Measurements from ENCODE around the gene CADPS.

GRCh38 chr3:62416144-62416543 lies 459.1 kb downstream of the CADPS start:
- no peak for TF ChIP-seq SIN3A (IDR thresholded peaks at IDR 0.05; ENCODE audit: borderline replicate concordance, low read depth, low read length)
- no peak for TF ChIP-seq GABPA (IDR thresholded peaks at IDR 0.05; ENCODE audit: low read depth)
- no peak for TF ChIP-seq YY1 (IDR thresholded peaks at IDR 0.05; ENCODE audit: low read depth)
- no peak for TF ChIP-seq MXI1 (IDR thresholded peaks at IDR 0.05; ENCODE audit: low read depth, low read length)
- TF ChIP-seq CTCF (IDR thresholded peaks at IDR 0.05) = no peak
- TF ChIP-seq POLR2AphosphoS5 (IDR thresholded peaks at IDR 0.05; ENCODE audit: low read depth, low read length) = no peak
- no peak for TF ChIP-seq FOXJ3 (CRISPR knock-in tag; IDR thresholded peaks at IDR 0.05)
- no peak for TF ChIP-seq FOXM1 (IDR thresholded peaks at IDR 0.05; ENCODE audit: low read depth)
- TF ChIP-seq RAD21 (IDR thresholded peaks at IDR 0.05; ENCODE audit: low read length) = no peak
- TF ChIP-seq USF1 (IDR thresholded peaks at IDR 0.05; ENCODE audit: borderline replicate concordance, low read depth) = no peak
- no peak for TF ChIP-seq TAF1 (IDR thresholded peaks at IDR 0.05; ENCODE audit: borderline replicate concordance, low read depth, low read length)
- TF ChIP-seq, protein P1, sequence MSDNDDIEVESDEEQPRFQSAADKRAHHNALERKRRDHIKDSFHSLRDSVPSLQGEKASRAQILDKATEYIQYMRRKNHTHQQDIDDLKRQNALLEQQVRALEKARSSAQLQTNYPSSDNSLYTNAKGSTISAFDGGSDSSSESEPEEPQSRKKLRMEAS (IDR thresholded peaks at IDR 0.05; ENCODE audit: low read depth) = no peak
- TF ChIP-seq EZH2phosphoT487 (IDR thresholded peaks at IDR 0.05; ENCODE audit: borderline replicate concordance, low read depth) = no peak

Measured in SK-N-SH (cell line).